Tibial nerve (tissue), 3 donors: Measurements from ENCODE around the gene ZFAND2A.

Source experiments
- CTCF ChIP-seq, 5 experiments: fragments of 200-600 bp in 3 of 5; fragments of 450-650 bp in 2 of 5; sonication (generic) in 3 of 5; IDR thresholded peaks; one replicate each; pipeline ENCODE4 v1.5.1; 2016 to 2019; ENCODE audit warnings: antibody characterized with exemption in 5 of 5, mild to moderate bottlenecking in 3 of 5, moderate library complexity in 2 of 5
- POLR2A ChIP-seq, 2 donors: fragments of 450-650 bp; IDR thresholded peaks; one replicate each; pipeline ENCODE4 v1.6.1; 2017; ENCODE audit warnings: antibody characterized with exemption in 2 of 2, mild to moderate bottlenecking in 2 of 2, moderate library complexity in 2 of 2

GRCh38 chr7:1149351-1149794 is 10.6 kb downstream of the ZFAND2A start:
- TF ChIP-seq CTCF (IDR thresholded peaks at IDR 0.05) (no peak), POLR2A (IDR thresholded peaks at IDR 0.05) (no peak)
